Transverse colon (tissue), 3 donors: ENCODE data around the gene WEE1.

Experiments
- POLR2A ChIP-seq: fragments of 450-650 bp; IDR thresholded peaks from one replicate; pipeline ENCODE4 v1.6.1; 2016; ENCODE audit warnings: antibody characterized with exemption, mild to moderate bottlenecking, moderate library complexity
- POLR2AphosphoS5 ChIP-seq, 3 donors: sonication (generic); formaldehyde crosslinking; IDR thresholded peaks; one replicate each; pipeline ENCODE4 v1.6.1; 2016; ENCODE audit warnings: antibody characterized with exemption in 3 of 3

DNA sequence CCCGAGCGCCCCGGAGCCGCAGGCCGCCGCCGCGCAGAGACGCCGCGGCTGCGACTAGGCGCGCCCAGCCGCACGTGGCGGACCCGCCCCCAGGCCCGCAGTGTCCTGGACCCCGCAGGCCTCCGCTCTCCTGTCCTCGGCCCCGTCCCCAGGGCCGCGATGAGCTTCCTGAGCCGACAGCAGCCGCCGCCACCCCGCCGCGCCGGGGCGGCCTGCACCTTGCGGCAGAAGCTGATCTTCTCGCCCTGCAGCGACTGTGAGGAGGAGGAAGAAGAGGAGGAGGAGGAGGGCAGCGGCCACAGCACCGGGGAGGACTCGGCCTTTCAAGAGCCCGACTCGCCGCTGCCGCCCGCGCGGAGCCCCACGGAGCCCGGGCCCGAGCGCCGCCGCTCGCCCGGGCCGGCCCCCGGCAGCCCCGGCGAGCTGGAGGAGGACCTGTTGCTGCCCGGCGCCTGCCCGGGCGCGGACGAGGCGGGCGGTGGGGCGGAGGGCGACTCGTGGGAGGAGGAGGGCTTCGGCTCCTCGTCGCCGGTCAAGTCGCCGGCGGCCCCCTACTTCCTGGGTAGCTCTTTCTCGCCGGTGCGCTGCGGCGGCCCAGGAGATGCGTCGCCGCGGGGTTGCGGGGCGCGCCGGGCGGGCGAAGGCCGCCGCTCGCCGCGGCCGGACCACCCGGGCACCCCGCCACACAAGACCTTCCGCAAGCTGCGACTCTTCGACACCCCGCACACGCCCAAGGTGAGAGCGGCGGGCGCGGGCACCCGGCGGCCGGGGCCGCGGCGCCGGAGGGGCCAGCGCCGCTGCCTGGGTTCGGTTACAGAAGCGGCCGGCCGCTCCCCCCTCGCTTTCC lies 528 bp downstream of the WEE1 start:
- TF ChIP-seq POLR2A (no peak), POLR2AphosphoS5 (IDR thresholded peaks at IDR 0.05) (no peak)
